ENCODE data around the gene MARK2.

The MARK2 gene

DNA sequence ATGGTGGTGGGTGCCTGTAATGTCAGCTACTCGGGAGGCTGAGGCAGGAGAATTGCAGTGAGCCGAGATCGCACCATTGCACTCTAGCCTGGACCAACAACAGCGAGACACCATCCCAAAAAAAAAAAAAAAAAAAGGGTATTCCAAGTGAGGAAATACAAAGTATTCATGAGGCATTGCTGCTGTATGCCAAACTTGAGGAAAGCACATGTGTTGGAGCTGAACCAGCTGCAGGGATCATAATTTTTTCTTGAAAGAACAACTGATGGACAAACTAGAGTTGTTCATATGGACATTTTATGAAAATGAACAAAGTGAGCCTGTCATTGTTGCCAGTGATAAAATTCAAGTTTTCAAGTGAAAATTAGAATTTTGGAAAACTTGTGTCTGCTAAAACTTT lies 15.8 kb downstream of the MARK2 start:
- H3F3A ChIP-seq (ENCODE audit: low read depth): no peaks in the 10 kb centered on the region
- H2AFZ ChIP-seq (ENCODE audit: low read length): no peak overlapping the region
- peaks cover 65% of the 10 kb centered on the region for H3K79me2 ChIP-seq (ENCODE audit: insufficient read depth, low read length)
- H3K9ac ChIP-seq (ENCODE audit: low read depth, low read length, poor library complexity, severe bottlenecking): no peak overlapping the region
- H4K20me1 ChIP-seq (ENCODE audit: insufficient read depth, low read length, poor library complexity, severe bottlenecking): peaks cover 24% of the 10 kb centered on the region
- H3K36me3 ChIP-seq (ENCODE audit: insufficient read depth, low read length): peaks cover 5% of the 10 kb centered on the region; the same call in 1 of the 2 replicates
- H3K9me3 ChIP-seq (ENCODE audit: insufficient read depth, low read depth, low read length): no peaks in the 10 kb centered on the region
- no peak overlapping the region for H3K4me2 ChIP-seq (ENCODE audit: low read depth, low read length, poor library complexity, severe bottlenecking)
- H3K4me3 ChIP-seq (ENCODE audit: low read length, poor library complexity, severe bottlenecking): no peak overlapping the region
- peaks cover 22% of the 10 kb centered on the region for H3K4me1 ChIP-seq (ENCODE audit: insufficient read depth, low read length, poor library complexity, severe bottlenecking)
- no peaks in the 10 kb centered on the region for H3K9me2 ChIP-seq (replicated peaks; ENCODE audit: low read depth, low read length)
- no peak for TF ChIP-seq EZH2phosphoT487 (IDR thresholded peaks at IDR 0.05; ENCODE audit: borderline replicate concordance)
- TF ChIP-seq, protein P1, sequence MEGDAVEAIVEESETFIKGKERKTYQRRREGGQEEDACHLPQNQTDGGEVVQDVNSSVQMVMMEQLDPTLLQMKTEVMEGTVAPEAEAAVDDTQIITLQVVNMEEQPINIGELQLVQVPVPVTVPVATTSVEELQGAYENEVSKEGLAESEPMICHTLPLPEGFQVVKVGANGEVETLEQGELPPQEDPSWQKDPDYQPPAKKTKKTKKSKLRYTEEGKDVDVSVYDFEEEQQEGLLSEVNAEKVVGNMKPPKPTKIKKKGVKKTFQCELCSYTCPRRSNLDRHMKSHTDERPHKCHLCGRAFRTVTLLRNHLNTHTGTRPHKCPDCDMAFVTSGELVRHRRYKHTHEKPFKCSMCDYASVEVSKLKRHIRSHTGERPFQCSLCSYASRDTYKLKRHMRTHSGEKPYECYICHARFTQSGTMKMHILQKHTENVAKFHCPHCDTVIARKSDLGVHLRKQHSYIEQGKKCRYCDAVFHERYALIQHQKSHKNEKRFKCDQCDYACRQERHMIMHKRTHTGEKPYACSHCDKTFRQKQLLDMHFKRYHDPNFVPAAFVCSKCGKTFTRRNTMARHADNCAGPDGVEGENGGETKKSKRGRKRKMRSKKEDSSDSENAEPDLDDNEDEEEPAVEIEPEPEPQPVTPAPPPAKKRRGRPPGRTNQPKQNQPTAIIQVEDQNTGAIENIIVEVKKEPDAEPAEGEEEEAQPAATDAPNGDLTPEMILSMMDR (conservative IDR thresholded peaks at IDR 0.05; ENCODE audit: low read length): no peak
- H3K27me3 ChIP-seq (ENCODE audit: insufficient read depth, low read length, poor library complexity, severe bottlenecking): no peaks in the 10 kb centered on the region

GRCh38 chr11:63855975-63856374 lies 17.1 kb downstream of the MARK2 start:
- no peaks in the 10 kb centered on the region for H3K9me3 ChIP-seq (ENCODE audit: insufficient read depth, low read depth, low read length)
- H4K20me1 ChIP-seq (ENCODE audit: insufficient read depth, low read length, poor library complexity, severe bottlenecking): peaks cover 24% of the 10 kb centered on the region
- H2AFZ ChIP-seq (ENCODE audit: low read length): no peak overlapping the region
- no peaks in the 10 kb centered on the region for H3F3A ChIP-seq (ENCODE audit: low read depth)
- H3K4me2 ChIP-seq (ENCODE audit: low read depth, low read length, poor library complexity, severe bottlenecking): peak overlapping the region; percentile 24
- peaks cover 18% of the 10 kb centered on the region for H3K4me1 ChIP-seq (ENCODE audit: insufficient read depth, low read length, poor library complexity, severe bottlenecking)
- TF ChIP-seq, protein P1 (conservative IDR thresholded peaks at IDR 0.05; ENCODE audit: low read length): no peak
- no peak for TF ChIP-seq EZH2phosphoT487 (IDR thresholded peaks at IDR 0.05; ENCODE audit: borderline replicate concordance)
- H3K36me3 ChIP-seq (ENCODE audit: insufficient read depth, low read length): peaks cover 7% of the 10 kb centered on the region; the same call in 1 of the 2 replicates
- H3K9ac ChIP-seq (ENCODE audit: low read depth, low read length, poor library complexity, severe bottlenecking): no peak overlapping the region
- H3K27me3 ChIP-seq (ENCODE audit: insufficient read depth, low read length, poor library complexity, severe bottlenecking): no peaks in the 10 kb centered on the region
- no peaks in the 10 kb centered on the region for H3K9me2 ChIP-seq (replicated peaks; ENCODE audit: low read depth, low read length)
- H3K79me2 ChIP-seq (ENCODE audit: insufficient read depth, low read length): peaks cover 63% of the 10 kb centered on the region
- H3K4me3 ChIP-seq (ENCODE audit: low read length, poor library complexity, severe bottlenecking): no peak overlapping the region

- H3K27me3 ChIP-seq (ENCODE audit: insufficient read depth, low read length, poor library complexity, severe bottlenecking): no peaks in the 10 kb centered on the region
- no peak overlapping the region for H3K4me2 ChIP-seq (ENCODE audit: low read depth, low read length, poor library complexity, severe bottlenecking)
- H2AFZ ChIP-seq (ENCODE audit: low read length): no peak overlapping the region
- peaks cover 19% of the 10 kb centered on the region; the same call in 1 of the 2 replicates for H3K36me3 ChIP-seq (ENCODE audit: insufficient read depth, low read length)
- no peak overlapping the region for H3K9ac ChIP-seq (ENCODE audit: low read depth, low read length, poor library complexity, severe bottlenecking)
- no peak for TF ChIP-seq EZH2phosphoT487 (IDR thresholded peaks at IDR 0.05; ENCODE audit: borderline replicate concordance)
- TF ChIP-seq, protein P1 (conservative IDR thresholded peaks at IDR 0.05; ENCODE audit: low read length): no peak
- peaks cover 45% of the 10 kb centered on the region; the same call in 1 of the 2 replicates for H3K79me2 ChIP-seq (ENCODE audit: insufficient read depth, low read length)
- H3K9me3 ChIP-seq (ENCODE audit: insufficient read depth, low read depth, low read length): no peaks in the 10 kb centered on the region
- H3K4me1 ChIP-seq (ENCODE audit: insufficient read depth, low read length, poor library complexity, severe bottlenecking): peaks cover 14% of the 10 kb centered on the region
- H3K9me2 ChIP-seq (replicated peaks; ENCODE audit: low read depth, low read length): no peaks in the 10 kb centered on the region
- no peak overlapping the region for H3K4me3 ChIP-seq (ENCODE audit: low read length, poor library complexity, severe bottlenecking)
- H3F3A ChIP-seq (ENCODE audit: low read depth): no peaks in the 10 kb centered on the region
- H4K20me1 ChIP-seq (ENCODE audit: insufficient read depth, low read length, poor library complexity, severe bottlenecking): peaks cover 10% of the 10 kb centered on the region
Observed at GRCh38 chr11:63858628-63859550, 20.0 kb downstream of the MARK2 start.
